ENCODE results near the gene RANBP1.

DNA sequence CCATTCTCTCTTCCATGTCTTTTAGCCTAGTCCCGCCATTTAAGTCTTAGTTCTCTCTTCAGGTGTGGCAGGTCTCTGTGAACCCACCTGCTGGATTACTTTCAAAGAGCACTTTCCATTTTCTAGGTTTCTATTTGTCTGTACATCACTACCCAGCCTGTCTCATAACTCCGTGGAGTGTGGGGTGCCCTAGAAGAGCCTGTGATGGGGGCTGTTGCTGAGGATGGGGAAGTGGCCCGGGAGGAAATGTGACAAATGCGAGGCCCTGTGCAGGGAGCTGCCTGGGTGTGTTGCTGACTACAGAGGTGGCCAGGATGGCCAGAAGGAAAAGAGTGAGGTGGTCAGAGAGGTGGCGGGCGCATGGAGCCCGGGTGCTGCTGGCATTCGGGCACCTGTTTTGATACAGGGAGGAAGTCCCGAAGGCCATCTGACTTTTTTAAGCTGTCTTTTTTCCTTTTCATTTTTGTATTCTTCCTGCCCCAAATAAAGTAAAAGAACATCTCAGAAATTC lies 25.1 kb upstream of the RANBP1 start:
- TF ChIP-seq, protein P1, sequence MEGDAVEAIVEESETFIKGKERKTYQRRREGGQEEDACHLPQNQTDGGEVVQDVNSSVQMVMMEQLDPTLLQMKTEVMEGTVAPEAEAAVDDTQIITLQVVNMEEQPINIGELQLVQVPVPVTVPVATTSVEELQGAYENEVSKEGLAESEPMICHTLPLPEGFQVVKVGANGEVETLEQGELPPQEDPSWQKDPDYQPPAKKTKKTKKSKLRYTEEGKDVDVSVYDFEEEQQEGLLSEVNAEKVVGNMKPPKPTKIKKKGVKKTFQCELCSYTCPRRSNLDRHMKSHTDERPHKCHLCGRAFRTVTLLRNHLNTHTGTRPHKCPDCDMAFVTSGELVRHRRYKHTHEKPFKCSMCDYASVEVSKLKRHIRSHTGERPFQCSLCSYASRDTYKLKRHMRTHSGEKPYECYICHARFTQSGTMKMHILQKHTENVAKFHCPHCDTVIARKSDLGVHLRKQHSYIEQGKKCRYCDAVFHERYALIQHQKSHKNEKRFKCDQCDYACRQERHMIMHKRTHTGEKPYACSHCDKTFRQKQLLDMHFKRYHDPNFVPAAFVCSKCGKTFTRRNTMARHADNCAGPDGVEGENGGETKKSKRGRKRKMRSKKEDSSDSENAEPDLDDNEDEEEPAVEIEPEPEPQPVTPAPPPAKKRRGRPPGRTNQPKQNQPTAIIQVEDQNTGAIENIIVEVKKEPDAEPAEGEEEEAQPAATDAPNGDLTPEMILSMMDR (conservative IDR thresholded peaks at IDR 0.05), result no peak
- TF ChIP-seq EZH2 (IDR thresholded peaks at IDR 0.05; ENCODE audit: low read depth), result no peak
